Hepatocyte (in vitro differentiated cells): ENCODE results near the gene OBI1. TPM values are rescaled to one million over a fixed set of nuclear protein-coding genes. Genes with fewer than 3 reads are reported as not detected.

Experiments
- DNase-seq: peaks from one replicate; pipeline ENCODE4 v3.0.0-alpha.2; 2016; ENCODE audit warnings: low spot score
- H2AFZ ChIP-seq: fragments of 200-600 bp; sonication (generic); 2 replicates; pipeline ENCODE4 v1.6.0; 2016; ENCODE audit warnings: antibody characterized with exemption, mild to moderate bottlenecking
- H3K27ac ChIP-seq: fragments of 200-600 bp; sonication (generic); 2 replicates; pipeline ENCODE4 v1.5.1; 2016; ENCODE audit warnings: mild to moderate bottlenecking
- H3K27me3 ChIP-seq: fragments of 200-600 bp; sonication (generic); 2 replicates; pipeline ENCODE4 v1.6.1; 2016
- H3K36me3 ChIP-seq: fragments of 200-600 bp; sonication (generic); replicated peaks from 2 replicates; pipeline ENCODE4 v1.5.1; 2016; ENCODE audit warnings: low read depth; ENCODE audit not compliant: insufficient read depth
- H3K4me1 ChIP-seq: fragments of 200-600 bp; sonication (generic); 2 replicates; pipeline ENCODE4 v1.5.1; 2016; ENCODE audit warnings: mild to moderate bottlenecking, moderate library complexity; ENCODE audit not compliant: insufficient read depth
- H3K4me2 ChIP-seq: fragments of 200-600 bp; sonication (generic); 2 replicates; pipeline ENCODE4 v1.6.0; 2016
- H3K4me3 ChIP-seq: fragments of 200-600 bp; sonication (generic); 2 replicates; pipeline ENCODE4 v1.5.1; 2016; ENCODE audit warnings: mild to moderate bottlenecking
- H3K79me2 ChIP-seq: fragments of 200-600 bp; sonication (generic); 2 replicates; pipeline ENCODE4 v1.6.0; 2017; ENCODE audit warnings: mild to moderate bottlenecking
- H3K9me2 ChIP-seq: fragments of 200-600 bp; sonication (generic); replicated peaks from 2 replicates; pipeline ENCODE4 v1.6.0; 2017; ENCODE audit warnings: mild to moderate bottlenecking; ENCODE audit not compliant: insufficient read depth
- H3K9me3 ChIP-seq: fragments of 200-600 bp; sonication (generic); 2 replicates; pipeline ENCODE4 v1.5.1; 2016; ENCODE audit warnings: low read depth, mild to moderate bottlenecking
- H4K20me1 ChIP-seq: fragments of 200-600 bp; sonication (generic); 2 replicates; pipeline ENCODE4 v1.6.0; 2016; ENCODE audit warnings: mild to moderate bottlenecking; ENCODE audit not compliant: insufficient read depth, poor library complexity, severe bottlenecking
- EZH2 ChIP-seq: fragments of 200-600 bp; sonication (generic); IDR thresholded peaks from 2 replicates; pipeline ENCODE4 v1.6.1; 2016; ENCODE audit warnings: antibody characterized with exemption, mild to moderate bottlenecking, borderline replicate concordance
- EZH2phosphoT487 ChIP-seq: fragments of 200-600 bp; sonication (generic); IDR thresholded peaks from one replicate; pipeline ENCODE4 v1.6.1; 2018; ENCODE audit warnings: antibody characterized with exemption, mild to moderate bottlenecking, low read depth, moderate library complexity; ENCODE audit not compliant: unreplicated experiment, severe bottlenecking
- WGBS: methylation state at CpG from one replicate; pipeline ENCODE4 v1.1.6; 2016; ENCODE audit warnings: low lambda C conversion rate; ENCODE audit errors: missing lambda C conversion rate; 5-methylcytosine and 5-hydroxymethylcytosine counted together
- polyA plus RNA-seq: library from polyadenylated mRNA; unstranded; fragments of >200 nt; fragmentation: Nextera tagmentation; extraction: Ambion mirVana; gene quantifications from 2 replicates; pipeline ENCODE4 v1.2.1, GENCODE V29; 2016
- total RNA-seq: library from RNA; depleted of rRNA; stranded (reverse); fragments of >200 nt; gene quantifications from 2 replicates; pipeline ENCODE4 v1.2.3, GENCODE V29; 2014
- TF ChIP-seq, protein P1 (sequence below): fragments of 200-600 bp; sonication (generic); IDR thresholded peaks from 2 replicates; pipeline ENCODE4 v1.5.1; 2016; ENCODE audit warnings: antibody characterized with exemption, mild to moderate bottlenecking; ENCODE audit not compliant: poor library complexity

OBI1 gene
- total and polyA plus RNA-seq, 2 experiments from 2014 or later: 5.3 to 17.6 TPM

- H3K27ac ChIP-seq: no peak overlapping the region
- DNase-seq: no peak
- no peaks in the 10 kb centered on the region for H3K9me3 ChIP-seq
- no peak overlapping the region for H2AFZ ChIP-seq
- H3K36me3 ChIP-seq: no peaks in the 10 kb centered on the region
- WGBS: 7% methylated on average over 30 of the region's 30 CpGs
- no peaks in the 10 kb centered on the region for H3K9me2 ChIP-seq
- H4K20me1 ChIP-seq: no peaks in the 10 kb centered on the region
- peaks cover 16% of the 10 kb centered on the region for H3K4me1 ChIP-seq
- peak; percentile 97 for TF ChIP-seq EZH2
- TF ChIP-seq EZH2phosphoT487: peak; percentile 71
- TF ChIP-seq, protein P1, sequence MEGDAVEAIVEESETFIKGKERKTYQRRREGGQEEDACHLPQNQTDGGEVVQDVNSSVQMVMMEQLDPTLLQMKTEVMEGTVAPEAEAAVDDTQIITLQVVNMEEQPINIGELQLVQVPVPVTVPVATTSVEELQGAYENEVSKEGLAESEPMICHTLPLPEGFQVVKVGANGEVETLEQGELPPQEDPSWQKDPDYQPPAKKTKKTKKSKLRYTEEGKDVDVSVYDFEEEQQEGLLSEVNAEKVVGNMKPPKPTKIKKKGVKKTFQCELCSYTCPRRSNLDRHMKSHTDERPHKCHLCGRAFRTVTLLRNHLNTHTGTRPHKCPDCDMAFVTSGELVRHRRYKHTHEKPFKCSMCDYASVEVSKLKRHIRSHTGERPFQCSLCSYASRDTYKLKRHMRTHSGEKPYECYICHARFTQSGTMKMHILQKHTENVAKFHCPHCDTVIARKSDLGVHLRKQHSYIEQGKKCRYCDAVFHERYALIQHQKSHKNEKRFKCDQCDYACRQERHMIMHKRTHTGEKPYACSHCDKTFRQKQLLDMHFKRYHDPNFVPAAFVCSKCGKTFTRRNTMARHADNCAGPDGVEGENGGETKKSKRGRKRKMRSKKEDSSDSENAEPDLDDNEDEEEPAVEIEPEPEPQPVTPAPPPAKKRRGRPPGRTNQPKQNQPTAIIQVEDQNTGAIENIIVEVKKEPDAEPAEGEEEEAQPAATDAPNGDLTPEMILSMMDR: no peak
- H3K27me3 ChIP-seq: peaks cover 96% of the 10 kb centered on the region
- H3K79me2 ChIP-seq: no peaks in the 10 kb centered on the region
- H3K4me3 ChIP-seq: no peak overlapping the region
- H3K4me2 ChIP-seq: peak overlapping the region; percentile 52
Observed at GRCh38 chr13:78606471-78607408, 52.2 kb downstream of the OBI1 start.

GRCh38 chr13:78604782-78605611, 54.0 kb downstream of the OBI1 start:
- no peak overlapping the region for H3K4me2 ChIP-seq
- WGBS: 4% methylated on average over 20 of the region's 20 CpGs

DNA sequence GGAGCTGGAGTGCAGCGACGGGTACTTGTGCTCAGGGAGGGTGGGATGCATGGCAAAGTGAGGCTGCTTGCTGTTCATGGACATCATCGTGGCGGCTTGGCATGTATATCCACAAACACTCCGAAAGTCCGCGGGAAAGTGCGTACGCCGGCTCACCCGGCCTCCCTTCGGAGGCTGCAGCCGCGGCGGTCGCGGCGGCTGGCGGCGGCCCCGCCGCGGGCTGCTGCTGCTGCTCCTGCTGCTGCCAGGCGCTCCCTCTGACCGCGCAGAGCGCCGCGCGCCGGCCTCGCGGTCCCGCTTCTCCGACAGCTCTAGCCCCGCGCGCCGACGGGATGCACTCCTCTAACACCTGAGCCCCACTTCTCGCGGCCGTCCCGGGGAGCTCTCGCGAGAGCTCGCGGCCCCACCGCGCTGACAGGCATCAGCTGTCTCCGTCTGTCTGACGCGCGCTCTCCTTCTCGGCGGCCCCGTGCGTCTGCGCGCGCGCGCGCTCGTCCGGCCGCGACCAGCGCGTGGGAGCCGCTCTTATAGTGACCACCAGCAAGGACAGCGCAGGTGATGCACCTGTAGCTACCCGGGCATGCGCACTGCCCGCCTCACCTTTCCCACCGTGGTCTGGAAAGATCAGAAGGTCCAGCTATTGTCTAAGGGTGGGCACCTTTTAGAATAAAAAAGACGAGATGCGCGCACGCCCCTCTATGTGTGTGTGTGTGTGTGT, 55.6 kb downstream of the OBI1 start, which contains the start of gene POU4F1:
POU4F1 (minus strand) TSS at position 313 of the 718 bp plus-strand sequence; CDS start at position 87, 226 bp downstream.
- Histone ChIP-seq H3K4me1 (peaks cover 12% of the 10 kb centered on the region), H3K9me3 (no peaks in the 10 kb centered on the region), H3K4me3 (peak within 1 kb of the TSS; percentile 42), H4K20me1 (no peaks in the 10 kb centered on the region), H3K36me3 (no peaks in the 10 kb centered on the region), H3K79me2 (no peaks in the 10 kb centered on the region), H3K4me2 (peak within 1 kb of the TSS; percentile 96), H3K27me3 (peaks cover 95% of the 10 kb centered on the region), H3K27ac (no peak within 1 kb of the TSS), H3K9me2 (no peaks in the 10 kb centered on the region), H2AFZ (peak within 1 kb of the TSS; percentile 66)
- WGBS: under 1% methylated on average over 56 of the region's 80 CpGs
- TF ChIP-seq, protein P1: no peak
- peak; percentile 1 for TF ChIP-seq EZH2
- DNase-seq: peak; percentile 85

More at GRCh38 chr13:78604782-78605611, 54.0 kb downstream of the OBI1 start:
- Histone ChIP-seq H3K9me3 (no peaks in the 10 kb centered on the region), H3K9me2 (no peaks in the 10 kb centered on the region), H3K79me2 (no peaks in the 10 kb centered on the region), H3K36me3 (no peaks in the 10 kb centered on the region), H3K4me3 (no peak overlapping the region), H2AFZ (no peak overlapping the region), H3K27ac (no peak overlapping the region), H3K27me3 (peaks cover 95% of the 10 kb centered on the region), H4K20me1 (no peaks in the 10 kb centered on the region), H3K4me1 (peaks cover 22% of the 10 kb centered on the region)
- peak; percentile 30 for TF ChIP-seq EZH2
- TF ChIP-seq EZH2phosphoT487: no peak
- TF ChIP-seq, protein P1: no peak
- no peak for DNase-seq
